ENCODE measurements around the gene PCDHGA3.

- TF ChIP-seq, protein P1, sequence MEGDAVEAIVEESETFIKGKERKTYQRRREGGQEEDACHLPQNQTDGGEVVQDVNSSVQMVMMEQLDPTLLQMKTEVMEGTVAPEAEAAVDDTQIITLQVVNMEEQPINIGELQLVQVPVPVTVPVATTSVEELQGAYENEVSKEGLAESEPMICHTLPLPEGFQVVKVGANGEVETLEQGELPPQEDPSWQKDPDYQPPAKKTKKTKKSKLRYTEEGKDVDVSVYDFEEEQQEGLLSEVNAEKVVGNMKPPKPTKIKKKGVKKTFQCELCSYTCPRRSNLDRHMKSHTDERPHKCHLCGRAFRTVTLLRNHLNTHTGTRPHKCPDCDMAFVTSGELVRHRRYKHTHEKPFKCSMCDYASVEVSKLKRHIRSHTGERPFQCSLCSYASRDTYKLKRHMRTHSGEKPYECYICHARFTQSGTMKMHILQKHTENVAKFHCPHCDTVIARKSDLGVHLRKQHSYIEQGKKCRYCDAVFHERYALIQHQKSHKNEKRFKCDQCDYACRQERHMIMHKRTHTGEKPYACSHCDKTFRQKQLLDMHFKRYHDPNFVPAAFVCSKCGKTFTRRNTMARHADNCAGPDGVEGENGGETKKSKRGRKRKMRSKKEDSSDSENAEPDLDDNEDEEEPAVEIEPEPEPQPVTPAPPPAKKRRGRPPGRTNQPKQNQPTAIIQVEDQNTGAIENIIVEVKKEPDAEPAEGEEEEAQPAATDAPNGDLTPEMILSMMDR (conservative IDR thresholded peaks at IDR 0.05; ENCODE audit: low read length) = peak; percentile 98
- no peak for TF ChIP-seq EZH2phosphoT487 (IDR thresholded peaks at IDR 0.05; ENCODE audit: borderline replicate concordance, low read depth, low read length)
These were observed 11.4 kb downstream of the PCDHGA3 start, which contains the start of gene PCDHGA4 for GRCh38 chr5:141354900-141355469.
